Measurements from ENCODE around the gene GPR148. TPM values are rescaled to one million over a fixed set of nuclear protein-coding genes. Genes with fewer than 3 reads are reported as not detected.

Gene GPR148
- total RNA-seq, 1 donor from 2014 or later: not detected

DNA sequence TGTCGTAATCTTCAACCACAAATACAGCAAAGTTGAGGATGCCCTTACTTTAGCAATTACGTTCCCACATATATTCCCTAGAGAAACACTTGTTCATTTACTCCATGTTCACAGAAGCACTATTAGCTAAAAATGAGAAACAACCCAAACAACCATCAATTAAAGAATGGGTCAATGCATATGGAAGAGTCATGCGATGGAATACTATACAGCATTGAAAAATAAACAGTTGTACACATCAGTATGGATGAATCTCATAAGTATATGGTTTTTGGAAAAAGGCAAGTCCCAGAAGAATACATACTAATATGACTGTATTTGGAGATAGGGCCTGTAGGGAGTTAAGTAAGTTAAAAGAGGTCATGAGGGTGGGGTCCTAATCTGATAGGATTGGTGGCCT lies 6.3 kb downstream of the GPR148 start:
- H3K4me3 Mint-ChIP-seq: no peak overlapping the region
- H3K9me3 Mint-ChIP-seq: no peaks in the 10 kb centered on the region
- H3K36me3 Mint-ChIP-seq (ENCODE audit: low read depth): no peaks in the 10 kb centered on the region
- TF ChIP-seq, protein P1, sequence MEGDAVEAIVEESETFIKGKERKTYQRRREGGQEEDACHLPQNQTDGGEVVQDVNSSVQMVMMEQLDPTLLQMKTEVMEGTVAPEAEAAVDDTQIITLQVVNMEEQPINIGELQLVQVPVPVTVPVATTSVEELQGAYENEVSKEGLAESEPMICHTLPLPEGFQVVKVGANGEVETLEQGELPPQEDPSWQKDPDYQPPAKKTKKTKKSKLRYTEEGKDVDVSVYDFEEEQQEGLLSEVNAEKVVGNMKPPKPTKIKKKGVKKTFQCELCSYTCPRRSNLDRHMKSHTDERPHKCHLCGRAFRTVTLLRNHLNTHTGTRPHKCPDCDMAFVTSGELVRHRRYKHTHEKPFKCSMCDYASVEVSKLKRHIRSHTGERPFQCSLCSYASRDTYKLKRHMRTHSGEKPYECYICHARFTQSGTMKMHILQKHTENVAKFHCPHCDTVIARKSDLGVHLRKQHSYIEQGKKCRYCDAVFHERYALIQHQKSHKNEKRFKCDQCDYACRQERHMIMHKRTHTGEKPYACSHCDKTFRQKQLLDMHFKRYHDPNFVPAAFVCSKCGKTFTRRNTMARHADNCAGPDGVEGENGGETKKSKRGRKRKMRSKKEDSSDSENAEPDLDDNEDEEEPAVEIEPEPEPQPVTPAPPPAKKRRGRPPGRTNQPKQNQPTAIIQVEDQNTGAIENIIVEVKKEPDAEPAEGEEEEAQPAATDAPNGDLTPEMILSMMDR (conservative IDR thresholded peaks at IDR 0.05): no peak
- no peak for DNase-seq (ENCODE audit: low read depth, low spot score)
- no peaks in the 10 kb centered on the region for H3K4me1 Mint-ChIP-seq
- peaks cover 18% of the 10 kb centered on the region for H3K27me3 Mint-ChIP-seq (ENCODE audit: low read depth)
- no peak overlapping the region for H3K27ac Mint-ChIP-seq (ENCODE audit: unreplicated experiment)

DNA sequence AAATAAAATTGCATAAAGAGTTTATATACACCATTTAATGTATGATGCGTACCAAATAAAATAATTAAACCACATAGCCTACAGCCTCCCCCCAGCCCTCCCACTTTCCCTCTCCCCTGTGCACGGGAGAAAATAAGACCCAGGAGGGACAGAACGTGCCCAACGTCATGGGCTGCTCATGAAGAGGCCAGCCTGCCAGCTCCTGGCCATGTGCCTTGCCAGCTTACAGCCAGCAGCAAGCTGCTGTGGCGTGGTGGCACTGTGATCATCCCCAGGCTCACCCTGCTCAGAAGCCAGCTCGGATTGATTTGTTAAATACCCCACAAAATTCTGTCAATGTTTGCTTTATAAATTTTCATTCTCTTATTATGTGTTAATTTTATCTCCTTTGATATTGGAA lies 7.6 kb downstream of the GPR148 start:
- Mint-ChIP-seq H3K36me3 (ENCODE audit: low read depth) (no peaks in the 10 kb centered on the region), H3K9me3 (no peaks in the 10 kb centered on the region), H3K27ac (ENCODE audit: unreplicated experiment) (no peak overlapping the region), H3K27me3 (ENCODE audit: low read depth) (peaks cover 8% of the 10 kb centered on the region), H3K4me3 (no peak overlapping the region), H3K4me1 (peaks cover 10% of the 10 kb centered on the region)
- no peak for DNase-seq (ENCODE audit: low read depth, low spot score)
- TF ChIP-seq, protein P1 (conservative IDR thresholded peaks at IDR 0.05): no peak

DNA sequence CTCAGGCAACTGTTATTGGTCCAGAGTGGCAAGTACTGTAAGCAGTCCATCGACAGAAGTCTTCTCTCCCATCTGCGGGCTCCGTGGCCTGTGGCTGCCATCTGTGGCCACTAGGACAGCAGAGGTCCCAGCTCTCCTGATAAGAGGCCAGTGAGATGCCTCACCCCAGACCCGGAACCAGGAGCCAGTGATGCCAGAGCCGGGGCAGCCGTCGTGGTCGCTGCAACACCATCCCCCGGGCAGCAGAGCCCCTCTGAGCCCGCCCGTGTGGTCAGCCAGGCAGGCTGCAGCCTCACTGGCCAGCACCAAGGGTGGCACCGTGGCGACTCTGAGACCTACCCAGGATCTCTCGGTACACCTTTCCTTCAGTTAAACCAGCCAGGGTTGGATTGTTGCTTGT lies 8.7 kb downstream of the GPR148 start:
- H3K4me1 Mint-ChIP-seq: peaks cover 17% of the 10 kb centered on the region
- no peak for DNase-seq (ENCODE audit: low read depth, low spot score)
- H3K4me3 Mint-ChIP-seq: no peak overlapping the region
- H3K9me3 Mint-ChIP-seq: no peaks in the 10 kb centered on the region
- peaks cover 4% of the 10 kb centered on the region for H3K27me3 Mint-ChIP-seq (ENCODE audit: low read depth)
- TF ChIP-seq, protein P1 (conservative IDR thresholded peaks at IDR 0.05): no peak
- no peak overlapping the region for H3K27ac Mint-ChIP-seq (ENCODE audit: unreplicated experiment)
- H3K36me3 Mint-ChIP-seq (ENCODE audit: low read depth): no peaks in the 10 kb centered on the region

DNA sequence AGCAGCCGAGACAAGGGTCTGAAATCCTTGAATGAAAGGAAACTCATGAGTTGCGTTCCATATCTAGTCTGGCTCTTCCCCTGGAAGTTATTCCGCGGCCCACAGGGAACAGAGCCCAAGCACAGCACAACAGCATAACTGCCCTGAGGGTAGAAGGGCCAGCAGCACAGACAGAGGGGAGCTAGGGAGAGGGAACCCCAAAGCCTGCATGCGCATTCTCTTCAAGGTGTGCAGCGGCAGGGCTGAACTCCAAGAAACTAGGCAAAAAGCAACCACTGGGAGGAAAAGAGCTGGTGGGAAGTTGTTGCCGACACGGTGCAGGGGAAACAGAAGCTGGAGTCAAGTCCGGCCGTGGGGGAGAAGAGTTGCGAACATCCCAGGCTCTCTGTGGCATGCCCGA lies 11.8 kb downstream of the GPR148 start:
- no peaks in the 10 kb centered on the region for H3K36me3 Mint-ChIP-seq (ENCODE audit: low read depth)
- H3K4me3 Mint-ChIP-seq: no peak overlapping the region
- no peak overlapping the region for H3K27ac Mint-ChIP-seq (ENCODE audit: unreplicated experiment)
- TF ChIP-seq, protein P1 (conservative IDR thresholded peaks at IDR 0.05): no peak
- DNase-seq (ENCODE audit: low read depth, low spot score): no peak
- H3K9me3 Mint-ChIP-seq: no peaks in the 10 kb centered on the region
- peaks cover 24% of the 10 kb centered on the region for H3K4me1 Mint-ChIP-seq
- no peaks in the 10 kb centered on the region for H3K27me3 Mint-ChIP-seq (ENCODE audit: low read depth)

DNA sequence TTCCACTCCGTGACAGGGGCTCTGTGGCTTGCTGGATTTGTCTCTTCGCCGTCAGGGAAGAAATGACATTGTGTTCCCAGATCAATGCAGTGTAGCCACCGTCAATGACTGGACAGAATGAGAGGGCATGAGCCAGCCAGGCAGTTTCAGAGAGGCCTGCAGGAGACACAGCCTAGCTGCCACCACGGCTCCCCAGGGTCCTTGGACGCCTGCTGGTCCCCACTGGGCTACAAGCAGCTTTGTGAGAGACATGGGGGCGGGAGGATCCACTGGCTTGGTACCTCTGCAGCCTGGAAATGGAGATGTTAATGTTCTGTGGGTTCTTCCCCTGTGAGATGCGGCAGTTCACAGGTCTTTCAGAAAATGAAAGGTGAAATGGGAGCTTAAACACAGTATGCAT lies 14.4 kb downstream of the GPR148 start:
- Mint-ChIP-seq H3K9me3 (no peaks in the 10 kb centered on the region), H3K4me3 (no peak overlapping the region), H3K27me3 (ENCODE audit: low read depth) (peaks cover 8% of the 10 kb centered on the region), H3K4me1 (peaks cover 24% of the 10 kb centered on the region), H3K27ac (ENCODE audit: unreplicated experiment) (no peak overlapping the region), H3K36me3 (ENCODE audit: low read depth) (no peaks in the 10 kb centered on the region)
- TF ChIP-seq, protein P1 (conservative IDR thresholded peaks at IDR 0.05): no peak
- no peak for DNase-seq (ENCODE audit: low read depth, low spot score)
